Measurements from ENCODE around the gene FGR. TPM values are rescaled to one million over a fixed set of nuclear protein-coding genes. Genes with fewer than 3 reads are reported as not detected.
A peak's percentile ranks its signal among the peaks of the same experiment; 100 is the strongest.

Gene FGR
- polyA plus RNA-seq, 3 donors = 371 to 1,340 (median 571) TPM

GRCh38 chr1:27574871-27575831 is 59.8 kb downstream of the FGR start:
- TF ChIP-seq, protein P1, sequence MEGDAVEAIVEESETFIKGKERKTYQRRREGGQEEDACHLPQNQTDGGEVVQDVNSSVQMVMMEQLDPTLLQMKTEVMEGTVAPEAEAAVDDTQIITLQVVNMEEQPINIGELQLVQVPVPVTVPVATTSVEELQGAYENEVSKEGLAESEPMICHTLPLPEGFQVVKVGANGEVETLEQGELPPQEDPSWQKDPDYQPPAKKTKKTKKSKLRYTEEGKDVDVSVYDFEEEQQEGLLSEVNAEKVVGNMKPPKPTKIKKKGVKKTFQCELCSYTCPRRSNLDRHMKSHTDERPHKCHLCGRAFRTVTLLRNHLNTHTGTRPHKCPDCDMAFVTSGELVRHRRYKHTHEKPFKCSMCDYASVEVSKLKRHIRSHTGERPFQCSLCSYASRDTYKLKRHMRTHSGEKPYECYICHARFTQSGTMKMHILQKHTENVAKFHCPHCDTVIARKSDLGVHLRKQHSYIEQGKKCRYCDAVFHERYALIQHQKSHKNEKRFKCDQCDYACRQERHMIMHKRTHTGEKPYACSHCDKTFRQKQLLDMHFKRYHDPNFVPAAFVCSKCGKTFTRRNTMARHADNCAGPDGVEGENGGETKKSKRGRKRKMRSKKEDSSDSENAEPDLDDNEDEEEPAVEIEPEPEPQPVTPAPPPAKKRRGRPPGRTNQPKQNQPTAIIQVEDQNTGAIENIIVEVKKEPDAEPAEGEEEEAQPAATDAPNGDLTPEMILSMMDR (IDR thresholded peaks at IDR 0.05) = no peak
- Mint-ChIP-seq H3K36me3 (peaks cover 0 to 4% of the 10 kb centered on the region in 2 donors), H3K9me3 (no peaks in the 10 kb centered on the region), H3K27ac (no peak overlapping the region), H3K4me3 (peak overlapping the region in 1 of 2 donors; percentile 37), H3K4me1 (peaks cover 32% of the 10 kb centered on the region), H3K27me3 (ENCODE audit: low read depth in 3 of 3) (peaks cover 21 to 38% (median 22%) of the 10 kb centered on the region in 3 donors)
- Histone ChIP-seq H3K9me3 (replicated peaks in 1 of 2; ENCODE audit: control insufficient read depth in 1 of 2, insufficient read depth in 1 of 2, low read length in 2 of 2) (no peaks in the 10 kb centered on the region), H3K36me3 (replicated peaks in 1 of 2; ENCODE audit: control insufficient read depth in 1 of 2, insufficient read depth in 2 of 2, low read length in 2 of 2) (no peaks in the 10 kb centered on the region), H3K4me1 (ENCODE audit: control insufficient read depth in 1 of 2, insufficient read depth in 2 of 2, low read length in 2 of 2) (peaks cover 14 to 25% of the 10 kb centered on the region in 2 donors), H3K79me2 (ENCODE audit: insufficient read depth, low read length) (no peaks in the 10 kb centered on the region), H3K4me2 (replicated peaks; ENCODE audit: extremely low read depth, low read length, poor library complexity, severe bottlenecking) (peak overlapping the region; percentile 65), H2AFZ (ENCODE audit: insufficient read depth, low read depth, low read length, poor library complexity, severe bottlenecking) (no peak overlapping the region), H3K9ac (ENCODE audit: insufficient read depth, low read length, poor library complexity, severe bottlenecking) (no peak overlapping the region), H3K4me3 (replicated peaks in 1 of 3; ENCODE audit: low read depth in 2 of 3, low read length in 3 of 3) (peak overlapping the region in 1 of 3 experiments; percentile 61), H3K27ac (ENCODE audit: low read depth in 1 of 2, low read length in 2 of 2) (no peak overlapping the region), H4K20me1 (ENCODE audit: insufficient read depth, low read length) (peaks cover 73% of the 10 kb centered on the region), H3K27me3 (ENCODE audit: control insufficient read depth in 2 of 2, insufficient read depth in 2 of 2, low read length in 2 of 2) (peaks cover 4 to 26% of the 10 kb centered on the region in 2 donors)
- WGBS (ENCODE audit: insufficient coverage) = 14% methylated on average over 68 of the region's 83 CpGs
- DNase-seq = no peak
- intact Hi-C loops (cut with micrococcal nuclease) = no loop called here

- H3K27me3 ChIP-seq (ENCODE audit: control insufficient read depth in 2 of 2, insufficient read depth in 2 of 2, low read length in 2 of 2) = peaks cover 4 to 26% of the 10 kb centered on the region in 2 donors
- peaks cover 36% of the 10 kb centered on the region for H3K4me1 Mint-ChIP-seq
- H4K20me1 ChIP-seq (ENCODE audit: insufficient read depth, low read length) = peaks cover 79% of the 10 kb centered on the region
- H3K27ac Mint-ChIP-seq = no peak overlapping the region
- WGBS (ENCODE audit: insufficient coverage) = 69% methylated on average over 5 of the region's 8 CpGs
- no peak overlapping the region for H3K27ac ChIP-seq (ENCODE audit: low read depth in 1 of 2, low read length in 2 of 2)
- intact Hi-C loops (cut with micrococcal nuclease) = no loop called here
- no peak overlapping the region for H2AFZ ChIP-seq (ENCODE audit: insufficient read depth, low read depth, low read length, poor library complexity, severe bottlenecking)
- H3K4me1 ChIP-seq (ENCODE audit: control insufficient read depth in 1 of 2, insufficient read depth in 2 of 2, low read length in 2 of 2) = peaks cover 14 to 25% of the 10 kb centered on the region in 2 donors
- no peak for DNase-seq
- H3K27me3 Mint-ChIP-seq (ENCODE audit: low read depth in 3 of 3) = peaks cover 21 to 43% (median 22%) of the 10 kb centered on the region in 3 donors
- H3K9ac ChIP-seq (ENCODE audit: insufficient read depth, low read length, poor library complexity, severe bottlenecking) = no peak overlapping the region
- H3K9me3 Mint-ChIP-seq = no peaks in the 10 kb centered on the region
- no peaks in the 10 kb centered on the region for H3K36me3 ChIP-seq (replicated peaks in 1 of 2; ENCODE audit: control insufficient read depth in 1 of 2, insufficient read depth in 2 of 2, low read length in 2 of 2)
- H3K4me2 ChIP-seq (replicated peaks; ENCODE audit: extremely low read depth, low read length, poor library complexity, severe bottlenecking) = no peak overlapping the region
- H3K4me3 Mint-ChIP-seq = peak overlapping the region in 1 of 2 donors; percentile 56
- peaks cover 0 to 4% of the 10 kb centered on the region in 2 donors for H3K36me3 Mint-ChIP-seq
- H3K9me3 ChIP-seq (replicated peaks in 1 of 2; ENCODE audit: control insufficient read depth in 1 of 2, insufficient read depth in 1 of 2, low read length in 2 of 2) = no peaks in the 10 kb centered on the region
- H3K4me3 ChIP-seq (replicated peaks in 1 of 3; ENCODE audit: low read depth in 2 of 3, low read length in 3 of 3) = no peak overlapping the region
- TF ChIP-seq, protein P1 (IDR thresholded peaks at IDR 0.05) = no peak
- H3K79me2 ChIP-seq (ENCODE audit: insufficient read depth, low read length) = no peaks in the 10 kb centered on the region
Measured at GRCh38 chr1:27574001-27574781, 60.8 kb downstream of the FGR start.

All from CD14-positive monocyte (primary cell).